Kidney epithelial cell (primary cell): ENCODE measurements around the gene GFRA4. TPM values are rescaled to one million over a fixed set of nuclear protein-coding genes. Genes with fewer than 3 reads are reported as not detected.

ENCODE experiments used
- DNase-seq: peaks from one replicate; pipeline ENCODE4 v3.0.0-alpha.2; 2010; ENCODE audit warnings: low read depth
- H3K27me3 ChIP-seq: 2 replicates; pipeline ENCODE4 v1.6.0; 2011; ENCODE audit warnings: low read length; ENCODE audit not compliant: control insufficient read depth, insufficient read depth
- H3K36me3 ChIP-seq: 2 replicates; pipeline ENCODE4 v1.5.1; 2011; ENCODE audit warnings: low read length; ENCODE audit not compliant: control insufficient read depth, insufficient read depth
- H3K4me3 ChIP-seq: 2 replicates; pipeline ENCODE4 v1.5.1; 2011; ENCODE audit warnings: low read depth, mild to moderate bottlenecking, control low read depth, low read length
- total RNA-seq: library from RNA; depleted of rRNA; stranded (reverse); fragments of >200 nt; gene quantifications from 2 replicates; pipeline ENCODE4 v1.2.3, GENCODE V29; 2015
- TF ChIP-seq, protein P1 (sequence below): IDR thresholded peaks from 2 replicates; pipeline ENCODE4 v1.5.1; 2011; ENCODE audit warnings: mild to moderate bottlenecking, moderate library complexity, low read length, control low read depth, inconsistent platforms; ENCODE audit not compliant: insufficient read depth, poor library complexity, severe bottlenecking

GFRA4 gene
- total RNA-seq, 1 donor from 2014 or later, result not detected

DNA sequence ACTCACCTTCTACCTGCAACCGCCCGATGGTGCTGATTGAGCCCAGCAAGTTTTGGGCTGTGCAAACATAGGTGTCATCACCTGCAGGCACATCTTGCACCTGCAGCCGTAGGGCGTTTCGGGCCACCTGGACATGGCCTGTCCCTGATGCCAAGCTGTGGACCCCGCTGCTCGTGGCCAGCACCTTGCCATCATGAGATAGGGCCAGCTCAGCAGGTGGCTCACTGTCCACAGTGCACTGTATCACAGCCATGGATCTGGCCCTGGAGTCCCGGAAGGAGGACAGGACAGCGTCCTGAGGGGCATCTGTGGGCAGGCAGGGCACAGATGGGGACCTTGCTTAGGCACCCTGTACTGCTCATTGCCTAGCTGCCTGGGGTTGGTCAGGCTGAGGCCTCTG, 28.7 kb upstream of the GFRA4 start:
- H3K4me3 ChIP-seq, result no peak overlapping the region
- H3K36me3 ChIP-seq, result no peaks in the 10 kb centered on the region
- H3K27me3 ChIP-seq, result no peaks in the 10 kb centered on the region
- DNase-seq, result no peak
- TF ChIP-seq, protein P1, sequence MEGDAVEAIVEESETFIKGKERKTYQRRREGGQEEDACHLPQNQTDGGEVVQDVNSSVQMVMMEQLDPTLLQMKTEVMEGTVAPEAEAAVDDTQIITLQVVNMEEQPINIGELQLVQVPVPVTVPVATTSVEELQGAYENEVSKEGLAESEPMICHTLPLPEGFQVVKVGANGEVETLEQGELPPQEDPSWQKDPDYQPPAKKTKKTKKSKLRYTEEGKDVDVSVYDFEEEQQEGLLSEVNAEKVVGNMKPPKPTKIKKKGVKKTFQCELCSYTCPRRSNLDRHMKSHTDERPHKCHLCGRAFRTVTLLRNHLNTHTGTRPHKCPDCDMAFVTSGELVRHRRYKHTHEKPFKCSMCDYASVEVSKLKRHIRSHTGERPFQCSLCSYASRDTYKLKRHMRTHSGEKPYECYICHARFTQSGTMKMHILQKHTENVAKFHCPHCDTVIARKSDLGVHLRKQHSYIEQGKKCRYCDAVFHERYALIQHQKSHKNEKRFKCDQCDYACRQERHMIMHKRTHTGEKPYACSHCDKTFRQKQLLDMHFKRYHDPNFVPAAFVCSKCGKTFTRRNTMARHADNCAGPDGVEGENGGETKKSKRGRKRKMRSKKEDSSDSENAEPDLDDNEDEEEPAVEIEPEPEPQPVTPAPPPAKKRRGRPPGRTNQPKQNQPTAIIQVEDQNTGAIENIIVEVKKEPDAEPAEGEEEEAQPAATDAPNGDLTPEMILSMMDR, result no peak

DNA sequence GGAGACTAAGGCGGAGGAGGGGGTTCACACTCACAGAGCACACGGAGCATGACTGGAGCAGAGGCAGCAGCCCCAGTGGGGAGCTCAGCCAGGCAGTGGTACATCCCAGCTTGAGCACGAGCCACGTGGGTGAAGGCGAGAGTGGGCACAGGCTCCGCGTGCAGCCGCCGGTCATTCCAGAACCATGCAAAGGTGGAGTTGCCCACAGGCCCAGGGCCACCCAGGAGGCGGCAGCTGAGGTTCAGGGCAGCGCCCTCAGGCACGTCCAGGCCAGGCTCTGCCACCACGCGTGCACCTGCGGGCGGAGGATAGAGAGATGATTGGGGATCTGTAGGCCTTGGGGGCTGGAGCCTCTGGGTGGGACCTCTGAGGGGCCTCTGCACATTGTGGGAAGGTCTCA, 28.1 kb upstream of the GFRA4 start:
- no peak for DNase-seq
- H3K36me3 ChIP-seq, result no peaks in the 10 kb centered on the region
- no peaks in the 10 kb centered on the region for H3K27me3 ChIP-seq
- H3K4me3 ChIP-seq, result no peak overlapping the region
- TF ChIP-seq, protein P1, result no peak

DNA sequence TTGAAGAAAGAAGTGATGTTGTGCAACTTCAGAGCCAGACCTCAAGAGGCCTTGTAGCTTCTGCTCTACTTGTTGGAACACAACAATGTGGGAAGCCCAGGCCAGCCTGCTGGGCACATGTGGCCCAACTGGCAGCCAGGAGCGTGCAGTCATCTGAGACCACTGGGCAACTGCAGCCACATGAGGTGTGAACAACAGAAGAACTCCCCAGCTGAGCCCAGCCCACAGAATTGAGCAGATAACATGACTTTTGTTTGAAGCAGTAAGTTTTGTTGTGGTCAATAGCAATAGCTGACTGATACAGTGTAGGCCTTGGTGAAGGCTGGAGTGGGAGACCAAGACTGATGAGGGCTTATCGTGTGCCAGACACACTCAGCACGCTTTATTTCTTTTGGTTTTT, 27.2 kb upstream of the GFRA4 start:
- TF ChIP-seq, protein P1, result no peak
- no peak overlapping the region for H3K4me3 ChIP-seq
- H3K36me3 ChIP-seq, result no peaks in the 10 kb centered on the region
- no peak for DNase-seq
- no peaks in the 10 kb centered on the region for H3K27me3 ChIP-seq

DNA sequence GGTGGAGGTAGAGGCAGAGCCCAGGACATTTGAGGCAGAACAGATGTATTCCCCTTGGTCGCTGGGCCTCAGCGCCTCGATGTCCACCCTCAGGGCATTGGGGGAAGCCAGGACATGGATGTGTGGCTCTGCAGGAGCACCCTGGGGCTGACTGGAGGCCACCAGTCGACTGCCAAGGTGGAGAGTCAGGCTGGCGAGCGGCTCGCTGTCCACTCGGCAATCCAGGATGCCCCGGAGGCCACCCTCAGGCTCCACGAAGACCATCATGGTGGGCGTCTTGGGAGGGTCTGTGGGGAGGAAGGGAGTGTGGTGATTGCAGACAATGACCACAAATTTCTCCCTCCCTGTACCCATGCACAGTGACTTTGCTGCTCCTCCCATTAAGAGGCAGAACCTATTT, 26.8 kb upstream of the GFRA4 start:
- no peaks in the 10 kb centered on the region for H3K36me3 ChIP-seq
- peaks cover 2% of the 10 kb centered on the region for H3K27me3 ChIP-seq
- H3K4me3 ChIP-seq, result no peak overlapping the region
- TF ChIP-seq, protein P1, result no peak
- no peak for DNase-seq

DNA sequence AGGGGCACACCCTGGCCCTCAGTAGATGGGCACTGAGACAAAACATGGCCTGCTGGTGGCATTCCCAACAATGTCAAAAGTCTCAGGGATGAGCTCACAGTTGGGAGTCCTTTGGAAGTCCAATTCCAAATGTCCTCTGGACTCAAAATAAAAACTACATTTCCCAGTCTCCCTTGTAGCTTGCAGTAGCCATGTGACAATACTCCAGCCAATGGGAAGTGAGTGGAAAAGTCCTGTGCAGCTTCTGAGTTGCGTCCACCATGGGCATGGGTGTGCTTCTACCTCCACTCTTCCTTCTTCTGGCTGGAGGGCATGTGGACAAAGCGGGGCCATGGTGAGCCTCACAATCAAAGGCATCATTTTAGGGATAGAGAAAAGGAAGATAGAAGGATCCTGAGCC, 24.5 kb upstream of the GFRA4 start:
- H3K4me3 ChIP-seq, result no peak overlapping the region
- H3K27me3 ChIP-seq, result peaks cover 3% of the 10 kb centered on the region
- TF ChIP-seq, protein P1, result no peak
- no peaks in the 10 kb centered on the region for H3K36me3 ChIP-seq
- peak; percentile 29 for DNase-seq

DNA sequence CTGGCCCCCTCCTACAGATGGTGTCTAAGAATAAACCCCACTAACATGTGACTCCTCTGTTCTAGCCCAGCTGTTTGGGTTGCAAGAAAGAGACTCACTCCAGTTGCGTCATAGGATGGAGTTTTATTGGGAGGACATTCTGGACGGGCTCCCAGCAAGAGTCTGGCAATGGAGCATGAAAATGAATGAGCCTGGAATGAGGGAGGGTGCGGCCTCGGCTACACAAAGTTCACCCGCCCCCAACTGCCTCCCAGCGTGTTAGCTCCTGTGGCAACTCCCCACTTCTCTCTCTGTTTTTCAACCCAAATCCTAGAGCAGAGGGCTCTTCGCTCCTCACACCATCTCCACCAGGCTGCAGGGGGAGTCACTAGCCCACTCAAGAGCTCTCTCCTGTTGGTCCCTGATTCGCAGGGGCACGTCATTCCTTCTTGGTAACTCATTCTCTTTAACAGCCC, 23.7 kb upstream of the GFRA4 start:
- DNase-seq, result peak; percentile 72
- Histone ChIP-seq H3K27me3 (peaks cover 10% of the 10 kb centered on the region), H3K36me3 (no peaks in the 10 kb centered on the region), H3K4me3 (no peak overlapping the region)
- TF ChIP-seq, protein P1, result peak; percentile 31
